22Rv1 (cell line): Measurements from ENCODE around the gene NSUN5.
"Not testable (repeated sequence)": the region's sequence is repeated elsewhere in the genome, so short reads cannot be mapped to it uniquely, and the experiment has no call there.

Source experiments
- CTCF ChIP-seq: fragments of 450-650 bp; IDR thresholded peaks from 2 replicates; pipeline ENCODE4 v1.5.1; 2017; ENCODE audit warnings: mild to moderate bottlenecking
- ZFX ChIP-seq: fragments of 450-650 bp; IDR thresholded peaks from 2 replicates; pipeline ENCODE4 v1.6.1; 2017; ENCODE audit warnings: antibody characterized with exemption, borderline replicate concordance

- TF ChIP-seq CTCF, ZFX: not testable (repeated sequence)
Observed at GRCh38 chr7:73311421-73311820, 2.8 kb upstream of the NSUN5 start.
